T1000 (cell line): ENCODE data around the gene LDHAL6A.
"Not testable (repeated sequence)": the region's sequence is repeated elsewhere in the genome, so short reads cannot be mapped to it uniquely, and the experiment has no call there.

Experiments
- DNase-seq: peaks from one replicate; lab custom pipeline; 2025; ENCODE audit warnings: mixed read lengths; lab: John Stamatoyannopoulos, UW

The LDHAL6A gene

DNA sequence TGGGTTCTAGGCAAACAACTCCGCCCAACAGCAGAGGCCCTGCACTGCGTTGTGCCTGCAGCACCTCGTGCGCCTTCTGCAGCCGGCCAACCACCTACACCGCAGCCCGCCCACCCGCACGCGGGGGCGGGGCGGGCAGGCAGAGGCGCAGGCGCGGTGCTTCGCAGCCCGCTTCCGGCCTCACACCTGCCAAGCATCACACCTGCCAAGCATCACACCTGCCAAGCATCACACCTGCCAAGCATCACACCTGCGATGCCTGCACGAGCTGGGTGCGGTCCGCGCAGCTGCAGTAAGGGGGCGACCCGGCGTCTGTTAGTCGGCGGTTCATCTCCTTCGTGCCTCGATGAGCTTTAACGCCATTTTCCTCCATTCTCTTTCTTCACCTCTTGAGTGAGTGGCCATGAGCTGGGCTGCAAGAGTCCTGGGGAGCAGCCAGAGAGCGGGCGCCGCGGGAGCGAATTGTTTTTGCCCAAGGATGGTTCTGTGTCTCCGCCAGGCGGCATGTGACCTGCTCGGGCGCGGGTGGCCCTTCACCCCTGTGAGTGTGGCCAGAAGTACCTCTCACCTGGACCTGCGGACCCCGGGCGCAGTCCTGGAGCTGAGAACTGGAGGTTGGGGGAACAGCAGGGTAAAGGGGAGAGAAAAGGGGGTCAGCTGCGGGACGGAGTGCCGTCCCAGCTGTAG lies at the start of gene LDHAL6A:
Gene LDHAL6A, plus strand, starts transcription at position 171 of the 687 bp plus-strand sequence. CDS start 825 bp downstream, outside the sequence.
- DNase-seq, result no peak

DNA sequence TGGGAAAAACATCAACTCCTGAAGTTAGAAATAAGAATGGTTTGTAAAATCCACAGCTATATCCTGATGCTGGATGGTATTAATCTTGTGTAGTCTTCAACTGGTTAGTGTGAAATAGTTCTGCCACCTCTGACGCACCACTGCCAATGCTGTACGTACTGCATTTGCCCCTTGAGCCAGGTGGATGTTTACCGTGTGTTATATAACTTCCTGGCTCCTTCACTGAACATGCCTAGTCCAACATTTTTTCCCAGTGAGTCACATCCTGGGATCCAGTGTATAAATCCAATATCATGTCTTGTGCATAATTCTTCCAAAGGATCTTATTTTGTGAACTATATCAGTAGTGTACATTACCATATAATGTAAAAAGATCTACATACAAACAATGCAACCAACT lies 48.3 kb upstream of the LDHAL6A start:
- not testable (repeated sequence) for DNase-seq

DNA sequence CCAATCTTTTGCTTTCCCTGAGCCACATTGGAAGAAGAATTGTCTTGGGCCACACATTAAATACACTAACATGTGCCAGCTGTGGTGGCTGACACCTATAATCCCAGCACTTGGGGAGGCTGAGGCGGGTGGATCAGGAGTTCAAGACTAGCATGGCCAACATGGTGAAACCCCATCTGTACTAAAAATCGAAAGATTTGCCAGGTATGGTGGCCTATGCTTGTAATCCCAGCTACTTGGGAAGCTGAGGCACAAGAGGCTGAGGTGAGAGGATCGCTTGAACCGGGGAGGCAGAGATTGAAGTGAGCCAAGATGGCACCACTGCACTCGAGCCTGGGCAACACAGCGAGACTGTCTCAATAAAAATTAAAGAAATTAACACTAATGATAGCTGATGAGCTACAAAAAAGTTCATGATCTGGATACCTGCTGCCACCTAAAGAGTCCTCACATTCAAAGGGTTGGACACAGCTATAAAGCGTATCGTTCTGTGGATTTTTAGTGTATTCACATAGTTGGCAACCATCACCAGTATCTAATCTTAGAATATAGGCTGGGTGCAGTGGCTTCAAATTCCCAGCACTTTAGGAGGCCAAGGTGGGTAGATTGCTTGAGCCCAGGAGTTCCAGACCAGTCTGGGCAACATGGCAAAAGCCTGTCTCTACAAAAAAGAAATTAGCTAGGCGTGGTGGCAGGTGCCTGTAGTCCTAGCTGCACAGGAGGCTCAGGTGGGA lies 46.9 kb upstream of the LDHAL6A start:
- no peak for DNase-seq

DNA sequence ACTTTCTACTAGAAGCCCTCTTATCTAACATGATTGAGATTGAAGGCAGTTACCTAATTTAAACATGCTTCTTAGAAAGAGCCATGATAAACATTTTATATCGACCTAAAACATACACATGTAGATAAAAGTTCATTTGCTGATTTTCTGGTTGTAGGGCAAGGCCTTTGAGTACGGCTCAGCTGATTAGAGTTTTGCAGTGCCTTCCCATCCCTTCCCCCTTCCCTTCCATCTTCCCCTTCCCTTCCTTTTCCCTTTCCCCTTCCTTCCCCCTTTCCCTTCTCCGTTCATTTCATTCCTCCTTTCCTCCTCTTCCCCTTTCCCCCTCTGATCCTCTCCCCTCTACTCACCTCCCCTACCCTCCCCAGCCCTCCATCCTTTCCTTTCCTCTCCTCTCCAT lies 39.2 kb upstream of the LDHAL6A start:
- no peak for DNase-seq

DNA sequence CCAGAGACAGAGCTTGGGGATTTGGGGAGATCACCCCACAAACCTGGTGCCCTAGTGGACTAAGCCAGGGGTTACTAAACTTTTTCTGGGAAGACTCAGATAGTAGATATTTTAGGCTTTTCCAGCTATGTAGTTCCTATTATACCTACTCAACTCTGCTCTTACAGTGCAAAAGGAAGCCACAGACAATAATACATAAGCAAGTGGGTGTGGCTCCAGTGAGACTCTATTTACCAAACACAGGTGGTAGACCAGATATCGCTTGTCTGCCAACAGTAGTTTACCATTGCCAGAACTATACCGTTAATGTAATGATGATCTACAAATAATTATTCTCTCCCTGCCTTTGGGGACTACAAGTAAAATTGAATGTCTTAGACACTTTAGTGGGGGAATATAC lies 36.6 kb upstream of the LDHAL6A start:
- no peak for DNase-seq

DNA sequence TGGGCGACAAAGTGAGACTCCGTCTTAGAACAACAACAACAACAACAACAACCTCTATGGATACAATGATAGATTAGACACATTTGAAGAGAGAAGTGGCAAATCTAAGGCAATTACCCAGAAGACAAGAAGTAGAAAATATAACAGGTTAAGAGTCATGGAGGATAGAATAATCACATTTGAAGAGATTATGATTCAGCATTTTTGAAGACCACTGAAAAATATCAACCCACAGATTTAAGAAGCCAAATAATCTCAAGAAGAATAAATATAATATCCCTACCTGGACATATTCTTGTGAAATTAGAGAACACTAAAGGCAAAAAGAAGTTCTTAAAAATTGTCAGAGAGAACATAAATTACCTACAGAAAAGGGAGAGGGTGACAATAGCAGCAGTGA lies 35.6 kb upstream of the LDHAL6A start:
- no peak for DNase-seq

DNA sequence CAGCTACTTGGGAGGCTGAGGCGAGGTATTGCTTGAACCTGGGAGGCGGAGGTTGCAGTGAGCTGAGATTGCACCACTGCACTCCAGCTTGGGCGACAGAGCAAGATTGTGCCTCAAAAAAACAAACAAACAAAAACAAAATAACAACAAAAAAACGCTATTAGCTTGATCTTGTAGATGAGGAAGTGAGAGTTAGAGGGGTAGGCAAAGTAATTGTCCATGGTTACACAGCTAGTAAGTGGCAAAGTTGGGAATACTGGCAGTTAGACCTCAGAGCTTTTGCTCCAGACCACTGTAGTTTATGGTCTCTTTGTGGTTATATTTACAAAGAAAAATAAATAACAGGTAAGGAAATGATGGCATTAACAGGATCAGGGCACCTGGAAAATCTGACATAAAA lies 28.4 kb upstream of the LDHAL6A start:
- no peak for DNase-seq

DNA sequence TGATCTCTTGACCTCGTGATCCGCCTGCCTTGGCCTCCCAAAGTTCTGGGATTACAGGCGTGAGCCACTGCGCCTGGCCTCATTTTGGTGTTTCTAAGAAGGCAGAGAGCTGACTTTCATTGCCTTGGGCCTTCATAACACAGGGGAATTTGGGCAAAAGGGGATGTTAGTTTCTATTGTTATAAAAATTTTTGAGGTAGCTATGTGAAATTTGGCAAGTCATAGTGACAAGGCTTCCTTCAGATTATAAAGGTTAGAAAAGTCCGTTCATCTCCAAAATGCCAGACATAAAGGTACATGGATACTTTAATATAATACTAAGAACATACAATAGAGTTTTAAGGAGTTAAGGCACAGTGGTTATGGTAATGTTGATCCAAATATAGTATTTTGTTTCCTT lies 26.3 kb upstream of the LDHAL6A start:
- no peak for DNase-seq

DNA sequence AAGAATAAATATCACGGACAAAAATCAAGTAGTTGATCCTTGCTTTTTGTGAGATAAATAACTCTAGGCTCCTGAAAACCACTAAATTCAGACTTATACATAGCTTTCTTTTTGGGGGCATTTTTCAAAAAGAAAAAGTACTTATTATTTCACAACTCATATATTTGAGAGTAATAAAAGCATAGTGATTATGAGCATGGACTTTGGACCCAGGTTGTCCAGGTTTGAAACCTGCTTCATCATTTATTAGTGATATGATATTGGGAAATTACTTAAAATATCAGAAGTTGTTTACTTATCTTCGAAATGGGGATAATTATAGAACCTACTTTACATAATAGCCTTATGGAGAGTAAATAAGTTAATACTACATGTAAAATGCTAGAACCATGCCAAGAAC lies 17.0 kb upstream of the LDHAL6A start:
- DNase-seq, result no peak

DNA sequence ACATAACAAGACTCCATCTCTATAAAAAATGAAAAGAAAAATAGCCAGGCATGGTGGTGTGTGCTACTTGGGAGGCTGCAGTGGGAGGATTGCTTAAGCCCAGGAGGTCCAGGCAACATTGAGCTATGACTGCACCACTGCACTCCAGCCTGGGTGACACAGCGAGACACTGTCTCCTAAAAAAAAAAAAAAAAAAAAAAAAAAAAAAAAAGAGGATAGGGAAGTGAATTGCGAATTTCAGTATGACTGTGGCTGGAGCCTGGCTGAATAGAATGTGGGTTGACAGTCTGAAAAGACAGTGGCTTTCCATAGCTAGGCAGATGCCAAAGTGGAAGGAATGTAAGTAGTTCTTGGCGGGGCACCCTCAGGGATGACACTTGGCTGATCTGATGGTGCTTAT lies 6.4 kb upstream of the LDHAL6A start:
- DNase-seq, result no peak

DNA sequence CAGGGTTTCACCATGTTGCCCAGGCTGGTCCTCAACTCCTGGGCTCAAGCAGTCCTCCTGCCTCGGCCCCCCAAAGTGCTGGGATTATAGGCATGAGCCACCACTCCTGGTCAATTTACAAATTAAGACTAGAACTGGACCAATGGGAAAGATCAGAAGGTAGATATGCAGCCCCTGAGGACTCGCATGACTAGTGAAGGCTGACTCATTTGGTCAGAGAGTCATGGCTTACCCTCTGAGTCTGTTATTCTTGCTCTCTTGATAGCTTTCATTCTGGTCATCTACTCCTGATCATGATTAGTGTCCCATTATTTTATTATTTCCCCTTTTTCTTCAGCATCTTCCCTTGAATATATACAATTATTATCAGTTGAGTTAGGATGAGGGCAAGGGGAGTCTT lies 2.7 kb upstream of the LDHAL6A start:
- no peak for DNase-seq

DNA sequence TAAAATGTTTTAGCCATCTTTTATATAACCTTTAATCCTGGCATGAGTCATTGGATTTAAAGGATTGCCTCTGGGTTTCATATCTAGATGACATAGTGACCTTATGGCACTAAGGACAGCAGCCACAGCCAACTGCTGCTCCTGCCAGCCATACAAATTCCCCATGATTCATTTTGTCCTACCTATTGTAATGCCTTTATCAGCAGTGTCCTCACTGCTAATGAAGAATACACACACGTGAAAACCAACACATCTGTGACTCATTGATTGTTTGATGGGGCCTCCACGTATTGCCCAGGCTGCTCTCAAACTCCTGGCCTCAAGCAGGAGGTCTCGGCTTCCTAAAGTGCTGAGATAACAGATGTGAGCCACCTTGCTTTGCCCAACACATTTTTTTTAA lies 1.8 kb downstream of the LDHAL6A start:
- DNase-seq, result no peak

DNA sequence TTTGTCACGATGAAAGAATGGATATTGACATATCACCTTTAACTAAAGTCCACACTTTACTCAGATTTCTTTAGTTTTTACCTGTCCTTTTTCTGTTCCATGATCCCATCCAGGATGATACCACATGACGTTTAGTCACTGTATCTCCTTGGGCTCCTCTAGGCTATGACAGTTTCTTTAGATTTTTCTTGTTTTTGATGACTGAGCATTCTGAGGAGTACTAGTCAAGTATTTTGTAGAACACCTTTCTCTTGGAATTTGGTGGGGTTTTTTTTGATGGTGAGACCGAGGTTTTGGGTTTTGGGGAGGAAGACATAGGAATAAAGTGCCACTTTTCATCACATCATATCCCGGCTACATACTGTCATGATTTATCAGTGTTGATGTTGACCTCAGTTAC lies 4.0 kb downstream of the LDHAL6A start:
- DNase-seq, result no peak

DNA sequence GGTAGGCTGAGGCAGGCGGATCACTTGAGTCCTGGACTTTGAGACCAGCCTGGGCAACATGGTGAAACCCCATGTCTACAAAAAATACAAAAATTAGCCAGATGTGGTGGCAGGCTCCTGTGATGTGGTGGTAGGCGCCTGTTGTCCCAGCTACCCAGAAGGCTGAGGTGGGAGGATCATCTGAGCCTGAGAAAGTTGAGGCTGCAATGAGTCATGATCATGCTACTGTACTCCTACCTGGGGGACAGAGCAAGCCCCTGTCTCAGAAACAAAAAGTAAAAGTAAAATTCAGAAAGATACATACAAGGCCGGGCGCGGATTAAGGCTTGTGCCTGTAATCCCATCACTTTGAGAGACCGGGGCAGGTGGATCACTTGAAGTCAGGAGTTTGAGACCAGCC lies 6.3 kb downstream of the LDHAL6A start:
- DNase-seq, result no peak

DNA sequence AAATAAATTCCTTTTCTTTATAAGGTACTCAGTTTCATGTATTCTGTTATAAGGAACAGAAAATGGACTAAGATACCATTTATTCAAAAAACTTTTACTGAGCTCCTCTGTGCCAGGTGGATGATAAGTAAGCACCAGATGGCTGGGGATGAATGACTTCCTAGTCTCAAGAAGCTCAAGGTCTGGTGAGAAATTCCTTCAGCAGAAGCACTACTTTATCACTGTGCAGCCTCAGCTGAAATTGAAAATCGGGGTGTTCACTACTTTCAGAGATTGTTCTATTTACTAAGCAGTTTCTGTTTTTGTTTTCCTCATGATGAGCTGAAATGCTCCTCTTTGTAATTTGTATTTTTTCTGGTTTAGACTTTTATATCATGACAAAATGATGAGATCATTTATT lies 7.8 kb downstream of the LDHAL6A start:
- DNase-seq, result no peak

DNA sequence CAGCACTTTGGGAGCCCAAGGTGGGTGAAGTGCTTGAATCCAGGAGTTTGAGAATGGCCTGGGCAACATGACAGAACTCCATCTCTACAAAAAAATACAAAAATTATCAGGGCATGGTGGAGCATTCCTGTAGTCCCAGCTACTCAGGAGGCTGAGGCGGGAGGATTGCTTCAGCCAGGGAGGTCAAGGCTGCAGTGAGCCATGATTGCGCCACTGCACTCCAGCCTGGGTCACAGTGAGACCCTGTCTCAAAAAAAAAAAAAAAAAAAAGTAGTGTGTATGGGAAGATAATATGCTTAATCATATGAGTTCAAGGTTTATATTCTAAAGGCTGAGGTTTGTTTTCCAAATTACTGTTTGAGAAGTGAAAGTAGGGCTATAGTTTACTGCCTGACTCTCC lies 10.7 kb downstream of the LDHAL6A start:
- no peak for DNase-seq

DNA sequence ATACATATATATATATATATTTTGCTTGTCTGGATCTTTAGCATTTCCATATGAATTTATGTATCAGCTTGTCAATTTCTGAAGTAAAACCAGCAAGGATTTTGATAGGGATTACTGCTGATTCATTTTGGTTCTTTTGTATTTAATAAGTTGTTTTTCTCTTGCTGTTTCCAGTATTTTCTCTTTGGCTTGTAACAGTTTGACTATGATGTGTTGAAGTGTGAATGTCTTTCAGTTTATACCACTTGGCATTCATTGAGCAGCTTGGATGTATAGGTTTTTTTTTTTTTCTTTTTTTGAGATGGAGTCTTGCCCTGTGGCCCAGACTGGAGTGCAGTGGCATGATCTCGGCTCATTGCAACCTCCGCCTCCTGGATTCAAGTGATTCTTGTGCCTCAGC lies 12.4 kb downstream of the LDHAL6A start:
- no peak for DNase-seq

DNA sequence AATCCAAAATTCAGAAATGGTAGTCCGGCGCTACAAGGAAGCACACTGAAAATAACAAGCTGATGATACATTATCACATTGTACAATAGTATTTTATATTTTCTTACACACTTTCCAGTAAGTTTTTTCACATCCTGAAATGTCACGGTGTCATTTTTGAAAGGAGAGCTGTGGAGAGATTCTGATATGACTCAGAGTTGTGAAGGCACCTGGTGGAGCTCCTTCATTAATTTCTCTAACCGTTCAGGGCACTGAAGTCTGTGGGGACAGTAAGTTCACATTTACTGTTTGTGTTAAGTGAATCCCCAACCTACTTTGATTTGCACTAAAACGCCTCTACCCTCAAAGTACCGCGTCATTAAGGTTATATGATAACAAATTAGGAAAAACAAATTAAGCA lies 13.3 kb downstream of the LDHAL6A start:
- DNase-seq, result no peak

DNA sequence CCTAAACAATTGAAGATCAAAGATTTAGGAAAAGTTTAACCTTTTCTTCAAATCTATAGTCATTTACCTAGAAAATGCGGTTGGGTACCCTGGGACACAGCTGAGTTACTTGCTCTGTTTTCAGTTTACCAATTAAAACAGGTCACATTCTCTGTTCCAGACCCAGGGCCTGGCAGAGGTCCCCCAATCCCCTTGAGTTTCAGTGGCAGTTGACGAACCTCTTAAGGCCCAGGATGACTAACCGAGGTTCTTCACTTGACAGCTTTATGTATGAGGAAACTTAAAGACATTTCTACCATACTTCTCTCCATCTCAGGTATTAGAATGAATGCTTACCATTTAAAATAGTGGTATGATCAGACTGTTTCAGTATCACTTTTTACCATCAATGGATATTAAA lies 16.3 kb downstream of the LDHAL6A start:
- no peak for DNase-seq

DNA sequence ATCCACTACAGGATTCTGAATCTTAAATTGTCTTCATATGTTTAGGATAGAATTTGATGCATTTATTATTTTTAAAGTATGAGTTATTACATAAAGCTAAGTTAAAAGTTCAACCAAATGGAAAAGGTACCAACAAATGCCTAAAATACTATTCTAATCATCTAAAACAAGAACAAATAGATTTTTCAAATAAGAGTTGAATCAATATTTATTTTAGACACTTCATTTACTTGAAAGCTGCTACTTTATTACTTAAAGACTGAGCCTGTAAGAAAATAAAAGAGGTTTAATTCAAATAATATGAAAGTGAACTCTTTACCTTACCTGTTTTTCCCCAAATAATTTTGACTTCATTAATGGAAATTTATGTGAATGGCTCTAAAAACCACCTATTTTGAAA lies 16.9 kb downstream of the LDHAL6A start:
- no peak for DNase-seq

DNA sequence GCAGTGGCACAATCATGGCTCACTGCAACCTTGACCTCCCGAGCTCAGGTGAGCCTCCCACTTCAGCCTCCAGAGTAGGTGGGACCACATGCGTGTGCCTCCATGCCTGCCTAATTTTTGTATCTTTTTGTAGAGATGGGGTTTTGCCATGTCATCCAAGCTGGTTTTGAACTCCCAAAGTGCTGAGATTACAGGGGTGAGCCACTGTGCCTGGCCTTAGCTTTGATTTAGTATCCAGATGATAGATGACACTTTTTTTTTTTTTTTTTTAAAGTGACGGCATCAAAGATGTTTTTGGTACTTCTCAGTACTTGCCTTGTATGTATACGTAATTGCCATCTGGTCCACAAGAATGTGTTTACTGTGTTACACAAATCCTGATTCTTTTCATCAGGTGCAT lies 23.4 kb downstream of the LDHAL6A start:
- DNase-seq, result no peak

DNA sequence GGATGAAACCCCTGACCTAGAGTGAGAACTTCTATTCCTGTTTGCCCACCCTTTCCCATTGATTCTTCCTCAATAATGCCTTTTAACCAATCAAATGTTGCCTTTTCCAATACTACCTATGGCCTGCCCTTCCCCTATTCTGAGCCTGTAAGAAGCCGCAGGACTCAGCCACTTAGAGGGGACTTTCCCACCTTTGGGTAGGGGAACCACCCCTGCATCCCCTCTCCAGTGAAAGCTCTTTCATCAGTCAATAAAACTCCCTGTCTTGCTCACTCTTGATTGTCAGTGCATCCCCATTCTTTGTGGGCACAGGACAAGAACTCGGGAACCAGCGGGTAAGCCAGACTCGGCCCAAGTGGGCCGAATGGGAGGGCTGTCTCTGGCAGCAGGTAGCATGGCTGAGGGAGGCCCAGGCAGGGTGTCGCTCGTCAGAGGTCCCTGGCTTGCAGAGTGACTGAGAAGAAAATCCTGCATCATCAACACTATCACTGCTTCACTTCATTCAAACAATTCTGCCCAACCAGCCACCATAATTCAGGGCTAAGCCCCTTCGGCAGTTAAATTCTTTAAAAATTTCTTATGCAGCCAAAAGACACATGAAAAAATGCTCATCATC lies 30.4 kb downstream of the LDHAL6A start:
- no peak for DNase-seq

DNA sequence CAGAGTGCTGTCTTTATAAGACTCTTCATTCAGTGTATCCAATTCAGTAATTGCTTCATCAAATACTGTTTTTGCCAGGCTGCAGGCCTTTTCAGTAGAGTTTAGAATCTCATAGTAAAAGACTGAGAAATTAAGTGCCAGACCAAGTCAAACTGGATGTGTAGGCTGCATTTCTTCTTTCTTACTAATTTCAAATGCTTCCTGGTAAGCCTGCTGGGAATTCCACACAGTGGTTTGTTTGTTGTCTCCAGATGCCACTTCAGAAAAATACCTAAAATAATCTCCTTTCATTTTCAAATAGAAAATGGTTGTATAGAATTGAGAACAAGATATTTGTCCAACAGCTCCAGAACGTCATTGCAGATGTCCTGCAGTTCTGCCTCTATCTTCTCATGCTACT lies 34.7 kb downstream of the LDHAL6A start:
- no peak for DNase-seq
